ENCODE results near the gene PLAGL2.

- TF ChIP-seq CTCF (IDR thresholded peaks at IDR 0.05; ENCODE audit: insufficient read depth, low read length), result no peak
- TF ChIP-seq POLR2AphosphoS5 (IDR thresholded peaks at IDR 0.05; ENCODE audit: low read depth), result no peak
- TF ChIP-seq GABPA (IDR thresholded peaks at IDR 0.05; ENCODE audit: low read depth), result no peak
- no peak for TF ChIP-seq REST (IDR thresholded peaks at IDR 0.05; ENCODE audit: insufficient replicate concordance, low read depth)
- TF ChIP-seq SPI1 (IDR thresholded peaks at IDR 0.05; ENCODE audit: borderline replicate concordance, low read depth), result no peak
Measured at GRCh38 chr20:32236048-32236533, 28.5 kb upstream of the PLAGL2 start.

All from HL-60 (cell line).